ENCODE measurements around the gene MEGF6.

MEGF6 gene

DNA sequence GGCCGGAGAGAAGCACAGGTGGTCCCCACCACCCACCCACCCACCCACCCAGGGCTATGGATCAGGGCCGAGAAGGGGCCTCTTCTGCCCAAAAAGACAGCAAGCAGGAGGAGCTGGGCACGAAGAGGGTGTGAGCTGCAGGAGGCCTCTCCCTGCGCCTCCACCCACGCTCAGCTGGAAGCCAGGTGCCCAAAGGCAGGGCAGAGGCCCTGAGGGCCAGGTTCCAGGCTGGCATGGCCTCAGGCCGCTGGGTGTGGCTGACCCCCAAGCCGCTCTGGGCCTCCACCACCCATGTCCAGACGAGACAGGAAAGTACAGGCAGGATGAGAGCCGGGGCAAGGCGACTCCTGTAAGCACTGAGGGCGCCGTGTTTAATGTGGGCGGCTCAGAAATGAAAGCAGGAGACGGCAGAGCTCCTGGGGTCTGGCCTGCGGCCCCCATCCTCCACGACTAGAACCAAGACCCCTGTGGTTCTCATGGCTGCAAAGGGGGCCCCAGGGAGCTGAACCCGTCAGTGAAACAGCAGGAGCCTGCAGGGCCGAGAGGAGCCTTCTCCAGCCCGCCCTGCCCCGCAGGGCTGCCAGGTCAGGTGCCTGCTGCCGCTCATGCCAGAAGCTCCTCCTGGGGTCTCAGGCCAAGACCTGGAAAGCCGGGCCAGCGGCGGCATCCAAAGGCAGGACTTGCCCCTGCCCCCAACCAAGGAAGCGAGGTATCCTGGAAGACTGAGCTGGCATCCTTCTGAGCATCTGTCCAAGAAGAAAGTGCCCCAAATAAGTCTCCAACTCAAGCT lies 56.0 kb downstream of the MEGF6 start:
- DNase-seq (ENCODE audit: low read depth in 3 of 3), result no peak

DNA sequence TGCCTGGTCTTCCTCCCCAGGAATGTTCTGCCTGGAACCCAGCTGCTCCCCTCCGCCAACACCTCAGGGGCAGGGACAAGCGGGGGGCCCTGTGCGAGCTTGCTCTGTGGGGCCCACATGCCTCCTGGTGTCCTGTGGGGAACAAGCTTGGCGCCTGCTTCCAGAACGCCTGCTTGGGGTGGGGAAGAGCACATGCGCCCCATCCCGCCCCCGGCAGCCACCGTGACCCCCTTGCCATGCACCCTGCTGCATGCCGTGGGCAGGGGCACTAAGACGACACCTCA lies 57.4 kb downstream of the MEGF6 start:
- DNase-seq (ENCODE audit: low read depth in 3 of 3), result no peak

DNA sequence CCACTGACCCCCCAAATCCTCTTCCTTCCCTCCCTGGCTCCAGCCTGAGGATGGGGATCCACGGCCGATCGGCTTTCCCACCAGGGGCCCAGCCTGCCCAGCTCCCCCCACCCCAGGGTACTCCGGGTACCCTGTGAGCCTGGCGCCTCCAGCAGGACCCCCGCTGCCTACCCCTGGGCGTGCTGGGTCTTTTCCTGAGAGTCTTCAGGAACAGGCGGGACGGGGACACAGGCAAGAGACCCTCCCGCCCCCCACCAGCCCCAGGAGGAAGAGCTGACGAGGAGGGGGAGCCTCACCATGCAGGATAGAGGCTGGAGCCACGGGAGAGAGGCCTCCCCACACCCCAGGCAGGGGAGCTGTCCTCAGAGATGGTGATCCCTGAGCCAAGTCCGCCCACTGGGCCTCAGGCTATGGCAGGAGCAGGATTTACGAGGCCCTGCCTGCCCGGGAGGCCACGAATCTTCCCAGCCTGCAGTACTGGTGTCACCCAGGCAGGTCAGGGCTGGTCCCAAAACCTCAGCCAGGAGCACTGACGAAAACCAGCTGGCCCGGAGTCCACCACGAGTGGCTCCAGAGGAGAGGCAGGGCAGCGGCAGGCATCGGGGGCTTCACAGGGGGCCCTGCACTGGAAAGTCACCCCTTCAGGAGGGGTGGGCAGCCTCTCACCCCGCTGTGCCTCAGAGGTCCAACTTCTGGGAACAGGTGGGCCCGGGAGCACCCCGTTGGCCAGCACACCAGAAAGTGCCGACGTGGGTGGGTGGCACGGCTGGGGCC lies 58.0 kb downstream of the MEGF6 start:
- no peak for DNase-seq (ENCODE audit: low read depth in 3 of 3)

- DNase-seq (ENCODE audit: low read depth in 3 of 3), result no peak
Measured at GRCh38 chr1:3552751-3553150, 58.6 kb downstream of the MEGF6 start.

DNA sequence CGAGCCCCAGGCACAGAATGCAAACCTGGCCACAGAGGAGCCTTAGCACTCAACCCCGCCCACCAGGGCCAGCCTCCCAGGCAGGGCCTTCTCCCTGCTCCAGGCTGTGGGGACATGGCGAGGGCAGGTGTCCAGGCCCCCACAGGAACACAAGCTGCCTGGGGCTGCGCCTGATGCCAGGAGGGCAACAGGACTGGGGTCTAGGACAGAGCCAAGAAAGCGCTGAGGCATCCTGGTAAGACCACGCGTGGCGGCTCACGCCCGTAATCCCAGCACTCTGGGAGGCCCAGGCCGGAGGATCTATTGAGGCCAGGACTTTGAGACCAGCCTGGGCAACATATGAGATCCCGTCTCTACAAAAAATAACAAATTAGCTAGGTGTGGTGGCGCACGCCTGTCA lies 59.1 kb downstream of the MEGF6 start:
- DNase-seq (ENCODE audit: low read depth in 3 of 3), result no peak

- DNase-seq (ENCODE audit: low read depth in 3 of 3), result no peak
Measured at GRCh38 chr1:3551711-3552110, 59.6 kb downstream of the MEGF6 start.

DNA sequence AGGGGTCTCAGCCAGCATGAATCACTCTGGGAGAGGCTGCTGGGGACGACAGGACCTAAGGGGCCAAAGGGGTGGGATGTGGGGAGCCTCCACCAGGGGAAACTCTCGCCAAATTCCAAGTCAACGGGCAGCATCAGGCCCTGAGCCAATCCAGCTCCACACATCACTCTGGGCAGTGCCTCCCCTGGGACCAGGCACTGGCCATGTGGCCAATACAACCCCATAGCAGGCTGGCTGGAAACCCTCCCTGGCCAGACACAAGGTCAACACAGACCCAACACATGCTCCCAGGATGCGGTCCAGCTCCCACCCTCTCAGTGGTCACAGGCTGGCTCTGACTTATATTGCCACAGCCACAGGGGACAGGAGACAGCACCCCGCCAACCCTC lies 60.0 kb downstream of the MEGF6 start:
- DNase-seq (ENCODE audit: low read depth in 3 of 3), result no peak

DNA sequence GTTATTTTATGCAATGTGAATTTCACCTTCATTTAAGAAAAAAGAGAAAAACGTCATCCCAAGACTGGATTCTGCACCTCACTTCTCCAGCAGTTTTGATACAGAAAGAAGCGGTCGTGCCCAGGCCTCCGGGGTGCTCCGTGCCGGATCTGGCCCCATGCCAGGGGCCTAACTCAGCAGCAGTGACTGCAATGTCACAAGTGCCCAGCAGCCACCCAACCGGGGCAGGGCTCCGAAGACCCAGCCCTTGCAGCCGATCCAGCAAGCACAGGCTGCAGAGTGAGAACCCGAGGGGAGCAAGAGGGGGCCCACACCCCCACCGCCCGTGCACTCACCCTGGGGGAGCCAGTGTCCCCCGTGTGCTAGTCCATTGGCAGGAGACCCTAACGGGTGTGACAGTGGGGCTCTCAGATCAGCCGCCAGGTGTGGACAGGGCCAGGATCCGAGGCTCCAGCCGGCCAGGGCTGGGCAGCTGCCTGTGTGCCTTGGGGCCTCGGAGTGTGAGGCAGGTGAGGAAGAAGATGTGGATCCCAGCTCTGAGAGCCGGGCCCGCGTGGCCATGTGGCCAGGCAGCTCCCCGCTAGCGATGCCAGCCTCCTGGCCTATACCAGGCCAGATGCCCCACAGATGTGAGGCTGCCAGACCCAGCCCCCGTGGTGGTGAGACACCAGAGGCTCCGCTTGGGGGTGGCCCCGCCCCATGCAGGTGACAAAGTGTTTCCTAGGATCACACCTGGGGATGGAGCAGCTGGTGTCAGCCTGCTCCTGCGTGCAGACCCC lies 60.6 kb downstream of the MEGF6 start:
- no peak for DNase-seq (ENCODE audit: low read depth in 3 of 3)

DNA sequence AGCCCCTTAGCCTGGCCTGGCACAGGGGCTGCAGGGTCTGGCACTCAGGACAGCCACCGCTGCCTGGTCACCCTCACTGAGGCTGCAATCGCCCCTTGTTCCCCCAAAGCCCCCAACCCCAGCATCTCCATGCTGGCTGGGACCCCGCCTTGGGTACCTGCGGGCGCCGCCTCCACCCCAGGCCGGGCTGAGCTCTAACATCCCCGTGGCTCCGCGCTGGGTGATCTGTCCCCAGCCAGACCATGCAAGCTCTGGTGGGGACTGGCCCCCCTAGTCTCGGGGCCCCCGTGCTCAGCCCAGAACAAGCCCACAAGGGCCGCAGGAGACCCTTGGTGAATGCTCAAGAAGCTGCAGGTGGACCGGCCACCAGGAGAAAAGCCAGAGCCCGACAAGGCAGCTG lies 62.4 kb downstream of the MEGF6 start:
- DNase-seq (ENCODE audit: low read depth in 3 of 3), result no peak

DNA sequence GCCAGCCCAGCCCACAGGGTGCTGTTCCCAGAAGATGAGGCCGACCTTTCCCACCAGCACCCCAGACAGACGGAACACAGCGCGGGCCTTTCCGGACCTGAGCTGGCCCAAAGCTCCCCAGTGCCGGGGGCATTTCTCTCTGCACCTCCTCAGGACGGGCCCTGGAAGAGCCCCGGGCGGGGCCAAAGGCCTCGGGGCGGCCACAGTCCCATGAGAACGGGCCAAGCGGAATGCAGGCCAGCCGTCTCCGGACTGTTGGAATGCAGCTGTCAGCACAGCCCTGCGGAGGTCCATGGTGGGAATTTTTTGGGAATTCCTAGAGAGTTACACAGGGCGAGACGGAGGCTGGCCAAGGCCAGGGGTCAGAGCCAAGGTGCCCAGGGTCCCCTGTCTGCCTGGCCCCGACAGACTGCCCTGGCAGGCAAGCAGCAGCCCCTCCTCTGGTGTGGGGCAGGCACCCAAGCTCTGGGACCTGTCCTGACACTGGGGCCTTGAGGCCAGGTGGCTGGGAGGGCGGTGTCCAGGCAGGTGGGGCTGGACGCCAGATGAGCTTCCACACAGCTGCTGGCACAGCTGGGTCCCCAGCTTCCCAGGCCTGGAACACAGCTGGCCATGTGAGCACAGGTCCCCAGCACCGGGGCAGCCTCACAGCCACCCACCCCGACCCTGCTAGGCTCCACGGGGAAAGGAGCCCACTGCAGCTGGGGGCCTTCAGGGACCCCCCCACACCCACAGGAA lies 63.0 kb downstream of the MEGF6 start:
- DNase-seq (ENCODE audit: low read depth in 3 of 3), result no peak

GRCh38 chr1:3547055-3548005 lies 64.0 kb downstream of the MEGF6 start:
- DNase-seq (ENCODE audit: low read depth in 3 of 3), result no peak

GRCh38 chr1:3546048-3546384 lies 65.3 kb downstream of the MEGF6 start:
- DNase-seq (ENCODE audit: low read depth in 3 of 3), result no peak

GRCh38 chr1:3545363-3546047 lies 65.8 kb downstream of the MEGF6 start:
- DNase-seq (ENCODE audit: low read depth in 3 of 3), result no peak

DNA sequence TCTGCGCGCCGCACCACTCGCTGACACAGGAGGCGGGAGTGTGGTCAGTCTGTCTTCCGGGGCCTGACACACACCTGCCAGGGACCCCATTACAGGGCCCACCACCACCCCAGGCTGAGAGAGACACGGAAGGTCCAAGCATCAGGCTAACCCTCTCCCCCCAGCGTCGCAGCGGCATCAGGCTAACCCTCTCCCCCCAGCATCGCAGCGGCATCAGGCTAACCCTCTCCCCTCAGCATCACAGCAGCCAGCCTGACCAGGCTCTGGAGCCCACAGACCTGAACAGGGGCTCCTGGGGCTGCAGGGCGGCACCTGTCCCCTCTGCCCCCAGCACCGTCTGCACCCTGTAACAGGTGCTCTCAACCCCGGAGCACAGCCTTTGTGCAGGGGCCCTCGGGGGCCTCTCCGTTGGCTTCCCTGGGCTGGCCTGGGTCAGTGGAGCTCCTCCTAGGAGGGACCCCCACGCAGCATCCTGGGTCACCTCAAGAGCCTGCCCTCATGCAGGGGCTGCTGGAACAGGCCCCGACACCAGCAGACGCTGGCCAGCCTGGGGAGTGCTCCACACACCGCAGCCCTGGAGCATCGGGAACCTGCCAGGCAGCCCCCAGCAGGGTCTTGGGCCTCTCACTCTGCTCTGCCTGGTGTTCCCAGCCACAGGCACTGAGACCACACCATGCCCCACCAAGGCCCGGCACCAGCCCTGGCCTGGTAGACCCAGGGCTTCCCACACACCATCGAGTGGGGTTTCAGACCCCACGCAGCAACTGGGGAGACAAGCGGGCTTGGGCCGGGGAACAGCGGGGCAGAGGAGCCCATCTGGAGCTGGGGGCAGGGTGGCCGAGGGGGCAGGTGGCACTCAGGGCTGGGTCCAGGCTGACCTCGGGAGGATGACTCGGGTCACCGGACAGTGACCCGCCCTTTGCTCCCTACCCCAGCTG lies 67.0 kb downstream of the MEGF6 start:
- DNase-seq (ENCODE audit: low read depth in 3 of 3), result no peak

GRCh38 chr1:3543076-3544039 lies 68.0 kb downstream of the MEGF6 start:
- no peak for DNase-seq (ENCODE audit: low read depth in 3 of 3)

DNA sequence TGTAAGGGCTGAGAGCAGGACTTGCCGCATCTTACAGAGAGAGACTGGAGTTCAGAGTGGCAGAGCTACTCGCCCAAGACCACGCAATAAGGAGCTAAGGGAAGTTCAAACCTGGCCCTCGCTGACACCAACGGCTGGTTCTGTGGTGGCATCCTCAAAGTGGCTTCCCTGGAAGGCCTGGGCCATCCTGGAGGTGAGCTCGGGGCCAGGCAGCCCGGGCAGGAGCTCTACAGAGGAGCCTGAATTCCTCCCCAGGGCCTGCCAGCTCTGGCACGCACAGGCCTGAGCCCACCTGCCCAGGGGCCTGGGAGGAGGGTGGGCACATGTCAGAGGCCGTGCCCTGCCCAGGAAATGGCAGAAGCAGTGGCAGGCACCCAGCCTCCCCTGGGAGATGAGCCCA lies 68.6 kb downstream of the MEGF6 start:
- no peak for DNase-seq (ENCODE audit: low read depth in 3 of 3)

DNA sequence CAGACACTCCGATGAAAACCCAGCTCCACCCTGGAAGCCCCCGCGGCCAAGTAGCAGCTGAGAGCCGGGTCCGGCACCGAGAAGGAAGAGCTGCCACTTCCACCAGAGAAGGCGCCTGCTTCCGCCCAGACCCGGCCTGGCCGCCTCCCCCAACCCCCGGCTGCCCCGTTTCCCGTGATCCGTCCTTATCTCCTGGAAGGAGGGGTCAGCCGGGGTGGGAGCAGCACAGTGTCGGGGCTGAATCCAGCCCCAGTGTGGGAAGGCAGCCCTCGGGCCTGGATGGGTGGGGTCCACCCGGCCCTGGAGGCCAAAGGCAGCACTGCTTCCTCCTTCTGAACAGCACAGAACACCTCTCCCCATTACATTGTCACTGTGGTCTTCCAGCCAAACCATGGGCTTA lies 69.4 kb downstream of the MEGF6 start:
- no peak for DNase-seq (ENCODE audit: low read depth in 3 of 3)

DNA sequence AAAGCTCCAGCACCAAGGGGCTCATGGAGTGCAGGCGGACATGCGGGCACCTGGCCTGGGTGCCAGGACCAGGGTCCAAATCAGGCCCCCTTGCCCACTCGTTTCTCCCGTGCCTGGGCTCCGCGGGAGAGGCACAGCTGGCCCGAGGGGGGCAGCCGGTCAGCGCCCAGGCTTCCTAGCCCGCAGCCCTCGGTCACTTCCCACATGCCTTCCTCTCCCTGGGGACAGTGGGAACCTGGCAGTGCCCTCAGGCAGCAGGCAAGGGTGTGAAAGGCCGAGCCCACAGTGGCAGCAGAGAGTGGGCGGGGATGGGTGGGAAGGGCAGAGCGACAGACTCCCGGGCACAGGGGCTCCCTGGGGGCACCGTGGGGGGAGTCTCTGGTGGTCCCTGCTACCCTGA lies 69.8 kb downstream of the MEGF6 start:
- DNase-seq (ENCODE audit: low read depth in 3 of 3), result no peak

Data from stimulated activated CD4-positive, alpha-beta T cell treated with anti-CD3 and anti-CD28 coated beads, TNF-alpha, amount 100 ng/mL, for 48 hours (primary cell).